Neuronal stem cell (in vitro differentiated cells): ENCODE results near the gene PTPRG.

Experiments used
- DNase-seq: peaks from one replicate; pipeline ENCODE4 v3.0.0-alpha.2; 2013; ENCODE audit warnings: low spot score
- H2AFZ ChIP-seq: one replicate; pipeline ENCODE4 v1.6.1; 2013; ENCODE audit warnings: mild to moderate bottlenecking, low read length, inconsistent platforms
- H2AK5ac ChIP-seq: 2 replicates; pipeline ENCODE4 v1.6.1; 2013; ENCODE audit warnings: low read depth, mild to moderate bottlenecking, inconsistent platforms, low read length, moderate library complexity, mixed read lengths
- H2BK120ac ChIP-seq: 2 replicates; pipeline ENCODE4 v1.6.1; 2013; ENCODE audit warnings: low read depth, mild to moderate bottlenecking, inconsistent platforms, low read length, moderate library complexity, mixed read lengths
- H2BK12ac ChIP-seq: one replicate; pipeline ENCODE4 v1.6.1; 2013; ENCODE audit warnings: low read length, inconsistent platforms
- H2BK15ac ChIP-seq: 2 replicates; pipeline ENCODE4 v1.6.1; 2013; ENCODE audit warnings: mild to moderate bottlenecking, low read length, inconsistent platforms, mixed read lengths
- H2BK5ac ChIP-seq: one replicate; pipeline ENCODE4 v1.6.1; 2013; ENCODE audit warnings: inconsistent platforms, mild to moderate bottlenecking, low read length, moderate library complexity
- H3K14ac ChIP-seq: one replicate; pipeline ENCODE4 v1.6.1; 2013; ENCODE audit warnings: low read length, inconsistent platforms
- H3K18ac ChIP-seq: 2 replicates; pipeline ENCODE4 v1.6.1; 2013; ENCODE audit warnings: low read length, inconsistent platforms
- H3K23ac ChIP-seq: 2 replicates; pipeline ENCODE4 v1.6.1; 2013; ENCODE audit warnings: low read depth, mild to moderate bottlenecking, mixed read lengths, low read length, inconsistent platforms; ENCODE audit not compliant: poor library complexity
- H3K27ac ChIP-seq: replicated peaks from 3 replicates; pipeline ENCODE4 v1.5.1; 2013; ENCODE audit warnings: low read length, inconsistent platforms
- H3K27me3 ChIP-seq, 3 experiments: 2 replicates each; pipeline ENCODE4 v1.6.1; 2013; ENCODE audit warnings: low read length in 3 of 3, mild to moderate bottlenecking in 2 of 3, inconsistent platforms in 1 of 3, low read depth in 1 of 3, mixed read lengths in 1 of 3, moderate library complexity in 1 of 3; ENCODE audit not compliant: control insufficient read depth in 3 of 3, insufficient read depth in 3 of 3
- H3K36me3 ChIP-seq, 2 donors: replicated peaks in 1 of 2; 2 replicates each; pipeline ENCODE4 v1.6.1; 2013; ENCODE audit warnings: low read length in 2 of 2; ENCODE audit not compliant: control insufficient read depth in 2 of 2, insufficient read depth in 2 of 2
- H3K4ac ChIP-seq: 2 replicates; pipeline ENCODE4 v1.6.1; 2013; ENCODE audit warnings: inconsistent platforms, mild to moderate bottlenecking, low read length, moderate library complexity
- H3K4me1 ChIP-seq, 2 donors: 1 replicate in 1 of 2; 2 replicates in 1 of 2; pipeline ENCODE4 v1.6.1; 2013; ENCODE audit warnings: low read length in 2 of 2, low read depth in 1 of 2; ENCODE audit not compliant: control insufficient read depth in 2 of 2, insufficient read depth in 1 of 2
- H3K4me2 ChIP-seq: one replicate; pipeline ENCODE4 v1.6.1; 2013; ENCODE audit warnings: mild to moderate bottlenecking, low read length, inconsistent platforms; ENCODE audit not compliant: insufficient read depth, poor library complexity, severe bottlenecking
- H3K4me3 ChIP-seq, 2 donors: 2 replicates each; pipeline ENCODE4 v1.5.1; 2013; ENCODE audit warnings: low read length in 2 of 2, mild to moderate bottlenecking in 2 of 2, inconsistent platforms in 1 of 2, moderate library complexity in 1 of 2
- H3K79me1 ChIP-seq: one replicate; pipeline ENCODE4 v1.6.1; 2013; ENCODE audit warnings: low read depth, mild to moderate bottlenecking, inconsistent platforms, low read length, moderate library complexity
- H3K9ac ChIP-seq: one replicate; pipeline ENCODE4 v1.6.1; 2013; ENCODE audit warnings: mild to moderate bottlenecking, low read depth, low read length, inconsistent platforms; ENCODE audit not compliant: poor library complexity
- H3K9me3 ChIP-seq, 2 donors: replicated peaks in 1 of 2; 2 replicates each; pipeline versions ENCODE3 to v1.6.1; 2013; ENCODE audit warnings: low read length in 2 of 2, mild to moderate bottlenecking in 2 of 2, inconsistent platforms in 1 of 2, low read depth in 1 of 2, mixed read lengths in 1 of 2, moderate library complexity in 1 of 2; ENCODE audit not compliant: control insufficient read depth in 2 of 2, insufficient read depth in 1 of 2
- H4K8ac ChIP-seq: one replicate; pipeline ENCODE4 v1.6.1; 2013; ENCODE audit warnings: low read depth, mild to moderate bottlenecking, inconsistent platforms, low read length, moderate library complexity
- H4K91ac ChIP-seq: one replicate; pipeline ENCODE4 v1.6.1; 2013; ENCODE audit warnings: low read length, low read depth, mild to moderate bottlenecking, inconsistent platforms; ENCODE audit not compliant: poor library complexity
- WGBS, 2 donors: extraction: QIAGEN DNeasy Blood & Tissue Kit; methylation state at CpG; one replicate each; pipeline ENCODE4 v1.1.7; 2013; ENCODE audit warnings: missing lambda C conversion rate in 2 of 2, mixed read lengths in 1 of 2; ENCODE audit not compliant: insufficient read length in 2 of 2, insufficient replicate concordance in 1 of 2; ENCODE audit errors: extremely low coverage in 2 of 2; 5-methylcytosine and 5-hydroxymethylcytosine counted together

PTPRG gene

DNA sequence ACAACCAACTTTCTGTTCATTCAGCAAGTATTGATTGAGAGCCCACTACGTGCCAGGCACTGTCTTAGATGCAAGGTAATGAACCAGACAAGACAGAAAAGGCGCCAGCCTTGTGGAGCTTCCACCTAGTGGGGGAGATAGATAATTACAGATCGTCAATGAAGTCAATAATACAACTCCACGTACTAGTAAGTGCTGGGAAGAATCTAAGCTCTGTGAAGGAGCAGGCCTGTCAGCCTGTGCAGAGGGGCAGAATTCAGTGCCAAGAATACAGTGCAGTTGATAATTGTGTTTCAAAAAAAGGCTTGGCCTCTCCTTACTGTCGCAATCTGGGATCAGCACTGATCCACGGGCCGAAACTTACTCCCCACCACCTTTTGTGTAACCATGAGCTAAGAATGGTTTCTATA is 625.7 kb downstream of the PTPRG start:
- Histone ChIP-seq H3K79me1 (peaks cover 3% of the 10 kb centered on the region), H3K4ac (no peak overlapping the region), H2BK5ac (no peak overlapping the region), H3K14ac (no peak overlapping the region), H4K8ac (no peak overlapping the region), H4K91ac (no peak overlapping the region), H3K4me3 (no peak overlapping the region), H3K4me1 (peaks cover 2 to 5% of the 10 kb centered on the region in 2 donors), H3K27ac (no peak overlapping the region), H3K27me3 (no peaks in the 10 kb centered on the region), H3K23ac (no peak overlapping the region), H3K18ac (no peak overlapping the region), H3K4me2 (no peak overlapping the region), H2BK12ac (no peak overlapping the region), H2BK120ac (no peak overlapping the region), H3K9me3 (no peaks in the 10 kb centered on the region), H2BK15ac (no peak overlapping the region), H3K9ac (no peak overlapping the region), H3K36me3 (peaks cover 3 to 4% of the 10 kb centered on the region in 2 donors), H2AFZ (no peak overlapping the region), H2AK5ac (no peak overlapping the region)
- WGBS, 2 donors = no CpG with 5 or more reads among the region's 7 CpGs
- no peak for DNase-seq

DNA sequence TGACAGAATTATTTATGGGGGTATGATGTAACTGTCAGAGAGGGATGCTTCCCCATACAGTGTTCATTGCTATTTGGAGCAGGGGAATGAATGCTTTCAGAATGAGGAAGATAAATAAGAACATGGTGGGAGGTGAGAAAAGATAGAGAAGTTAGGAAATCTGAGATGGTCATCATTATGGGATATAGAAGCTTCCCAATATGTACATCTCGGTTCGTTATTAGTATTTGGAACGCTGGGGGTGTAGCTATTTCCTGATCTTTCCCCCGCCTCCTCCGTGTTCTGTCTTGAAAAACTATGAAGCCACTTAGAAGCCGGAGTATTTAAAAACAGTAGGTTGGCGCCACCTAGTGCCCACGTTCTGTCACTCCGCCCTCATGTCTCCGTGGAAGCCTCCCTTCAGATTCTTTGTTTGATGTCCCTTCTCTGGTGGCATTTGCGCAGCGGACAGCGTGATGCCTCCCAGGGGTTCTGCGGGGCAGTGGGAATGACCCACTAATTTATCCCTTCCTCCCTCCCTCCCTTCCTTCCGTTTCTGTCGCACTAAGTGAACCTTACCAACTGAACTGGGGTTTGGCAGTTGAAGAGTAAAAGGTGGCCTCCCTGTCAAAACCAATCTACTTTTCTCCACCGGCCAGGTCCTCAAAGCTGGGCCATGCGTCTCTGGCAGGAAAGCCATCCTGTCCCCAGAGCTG is 627.5 kb downstream of the PTPRG start:
- Histone ChIP-seq H3K9me3 (no peaks in the 10 kb centered on the region), H3K18ac (no peak overlapping the region), H3K27ac (no peak overlapping the region), H4K8ac (no peak overlapping the region), H3K36me3 (peaks cover 4% of the 10 kb centered on the region in 2 donors), H3K23ac (no peak overlapping the region), H2BK5ac (no peak overlapping the region), H2AFZ (peak overlapping the region; percentile 69), H3K4me2 (no peak overlapping the region), H3K79me1 (peaks cover 3% of the 10 kb centered on the region), H3K4me3 (peak overlapping the region in 1 of 2 donors; percentile 28), H2BK120ac (no peak overlapping the region), H2AK5ac (peak overlapping the region; percentile 11), H3K4ac (no peak overlapping the region), H3K27me3 (no peaks in the 10 kb centered on the region), H2BK12ac (no peak overlapping the region), H3K9ac (no peak overlapping the region), H4K91ac (no peak overlapping the region), H2BK15ac (no peak overlapping the region), H3K14ac (no peak overlapping the region), H3K4me1 (peaks cover 2 to 6% of the 10 kb centered on the region in 2 donors)
- DNase-seq = peak; percentile 77
- WGBS, 2 donors = no CpG with 5 or more reads among the region's 18 CpGs

DNA sequence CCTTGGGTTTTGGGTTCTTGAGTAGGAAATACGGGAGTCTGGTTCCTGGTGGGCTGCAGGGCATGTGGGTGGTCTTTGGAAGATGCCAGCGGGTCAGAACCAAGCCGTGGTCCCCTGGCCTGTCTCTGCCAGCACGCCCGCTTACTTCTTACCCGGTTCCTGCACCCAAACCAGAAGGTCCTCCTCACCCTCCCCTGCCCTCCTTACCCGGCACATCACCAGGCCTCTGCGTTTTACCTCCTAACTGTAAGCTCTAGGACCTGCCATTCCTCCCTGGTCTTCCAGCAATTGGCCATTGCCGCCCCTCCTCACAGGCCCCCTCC is 628.0 kb downstream of the PTPRG start:
- no peak for DNase-seq
- H2BK15ac ChIP-seq = no peak overlapping the region
- no peak overlapping the region for H4K91ac ChIP-seq
- H3K23ac ChIP-seq = no peak overlapping the region
- peak overlapping the region; percentile 4 for H3K14ac ChIP-seq
- no peak overlapping the region for H2BK12ac ChIP-seq
- H4K8ac ChIP-seq = no peak overlapping the region
- H3K4me3 ChIP-seq = peak overlapping the region in 1 of 2 donors; percentile 28
- WGBS, 2 donors = no CpG with 5 or more reads among the region's 9 CpGs
- H3K4ac ChIP-seq = no peak overlapping the region
- H3K4me1 ChIP-seq = peaks cover 2 to 6% of the 10 kb centered on the region in 2 donors
- H3K9me3 ChIP-seq = no peaks in the 10 kb centered on the region
- H3K79me1 ChIP-seq = peaks cover 3% of the 10 kb centered on the region
- H2AFZ ChIP-seq = peak overlapping the region; percentile 69
- no peak overlapping the region for H3K18ac ChIP-seq
- H2BK120ac ChIP-seq = no peak overlapping the region
- H2BK5ac ChIP-seq = no peak overlapping the region
- H3K27me3 ChIP-seq = no peaks in the 10 kb centered on the region
- peak overlapping the region; percentile 11 for H2AK5ac ChIP-seq
- no peak overlapping the region for H3K4me2 ChIP-seq
- H3K9ac ChIP-seq = no peak overlapping the region
- H3K36me3 ChIP-seq = peaks cover 4% of the 10 kb centered on the region in 2 donors
- no peak overlapping the region for H3K27ac ChIP-seq

DNA sequence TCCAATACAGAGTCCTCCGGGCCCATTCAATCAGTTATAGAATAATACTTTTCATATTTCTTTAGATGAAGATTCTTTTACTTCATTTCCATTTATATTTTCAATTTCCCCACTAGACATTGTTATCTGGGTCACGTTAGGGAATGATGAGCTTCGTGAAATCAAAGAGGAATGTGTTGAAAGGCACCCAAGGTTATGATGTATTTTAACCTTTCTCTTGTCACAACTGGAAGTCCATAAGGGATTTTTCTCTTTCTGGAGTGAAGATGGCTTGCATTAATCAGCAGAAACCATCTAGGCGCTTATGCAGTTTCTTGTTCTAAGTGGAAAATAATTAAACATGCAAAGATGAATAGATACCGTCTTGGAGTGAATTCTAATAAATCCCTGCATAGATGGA is 631.5 kb downstream of the PTPRG start:
- H3K79me1 ChIP-seq = peaks cover 3% of the 10 kb centered on the region
- no peak overlapping the region for H3K4ac ChIP-seq
- H3K27me3 ChIP-seq = no peaks in the 10 kb centered on the region
- no peak overlapping the region for H3K9ac ChIP-seq
- WGBS, 2 donors = no CpG with 5 or more reads among the region's 5 CpGs
- no peak overlapping the region for H2AK5ac ChIP-seq
- H3K18ac ChIP-seq = no peak overlapping the region
- no peak overlapping the region for H4K8ac ChIP-seq
- no peaks in the 10 kb centered on the region for H3K9me3 ChIP-seq
- no peak for DNase-seq
- H4K91ac ChIP-seq = no peak overlapping the region
- H2BK12ac ChIP-seq = no peak overlapping the region
- no peak overlapping the region for H3K23ac ChIP-seq
- H3K36me3 ChIP-seq = peaks cover 4 to 7% of the 10 kb centered on the region in 2 donors
- H3K14ac ChIP-seq = no peak overlapping the region
- no peak overlapping the region for H2BK120ac ChIP-seq
- H2AFZ ChIP-seq = no peak overlapping the region
- H3K4me1 ChIP-seq = peaks cover 2 to 6% of the 10 kb centered on the region in 2 donors
- no peak overlapping the region for H2BK5ac ChIP-seq
- no peak overlapping the region for H3K4me2 ChIP-seq
- H2BK15ac ChIP-seq = no peak overlapping the region
- H3K4me3 ChIP-seq = no peak overlapping the region
- no peak overlapping the region for H3K27ac ChIP-seq
